Activated naive CD4-positive, alpha-beta T cell treated with Interleukin-2 at 50 U/mL for 16 hours (primary cell): ENCODE results near the gene XPNPEP1.
A peak's percentile ranks its signal among the peaks of the same experiment; 100 is the strongest.

Experiments used
- DNase-seq: peaks from one replicate; pipeline ENCODE4 v3.0.0-alpha.2; 2020

The XPNPEP1 gene

GRCh38 chr10:109947111-109947920 is 24.0 kb upstream of the XPNPEP1 start:
- DNase-seq, result no peak

GRCh38 chr10:109946680-109947079 is 23.4 kb upstream of the XPNPEP1 start:
- no peak for DNase-seq

- no peak for DNase-seq
These were observed 22.3 kb upstream of the XPNPEP1 start for GRCh38 chr10:109945473-109946177.

GRCh38 chr10:109944613-109945012 is 21.3 kb upstream of the XPNPEP1 start:
- DNase-seq, result no peak

- no peak for DNase-seq
These were observed 18.0 kb upstream of the XPNPEP1 start for GRCh38 chr10:109941236-109941862.

GRCh38 chr10:109940553-109940952 is 17.2 kb upstream of the XPNPEP1 start:
- no peak for DNase-seq

- DNase-seq, result no peak
These were observed 16.8 kb upstream of the XPNPEP1 start for GRCh38 chr10:109940117-109940516.

- no peak for DNase-seq
These were observed 16.1 kb upstream of the XPNPEP1 start for GRCh38 chr10:109939315-109939961.

GRCh38 chr10:109937460-109938065 is 14.3 kb upstream of the XPNPEP1 start:
- DNase-seq, result no peak

- DNase-seq, result peak; percentile 9
These were observed 11.9 kb upstream of the XPNPEP1 start for GRCh38 chr10:109934958-109935793.

GRCh38 chr10:109933984-109934565 is 10.8 kb upstream of the XPNPEP1 start:
- peak; percentile 11 for DNase-seq

- no peak for DNase-seq
These were observed 9.7 kb upstream of the XPNPEP1 start for GRCh38 chr10:109932968-109933367.

GRCh38 chr10:109932391-109932790 is 9.1 kb upstream of the XPNPEP1 start:
- no peak for DNase-seq

GRCh38 chr10:109931163-109931562 is 7.9 kb upstream of the XPNPEP1 start:
- no peak for DNase-seq

GRCh38 chr10:109929501-109930219 is 6.3 kb upstream of the XPNPEP1 start:
- no peak for DNase-seq

GRCh38 chr10:109928475-109928891 is 5.2 kb upstream of the XPNPEP1 start:
- no peak for DNase-seq

- DNase-seq, result no peak
These were observed 3.5 kb upstream of the XPNPEP1 start for GRCh38 chr10:109926825-109927224.

GRCh38 chr10:109926061-109926745 is 2.9 kb upstream of the XPNPEP1 start:
- DNase-seq, result no peak

- DNase-seq, result no peak
These were observed 1.8 kb upstream of the XPNPEP1 start for GRCh38 chr10:109924967-109925620.

GRCh38 chr10:109924087-109924486 is 776 bp upstream of the XPNPEP1 start:
- DNase-seq, result no peak
